HepG2 (cell line): ENCODE results near the gene CEP68. TPM values are rescaled to one million over a fixed set of nuclear protein-coding genes. Genes with fewer than 3 reads are reported as not detected.

Source experiments
- ATAC-seq: fragments of 200-7000 bp; cut with Tn5 transposase; 3 replicates; pipeline ENCODE4 v1.9.1; 2020; ENCODE audit warnings: mild to moderate bottlenecking, moderate library complexity
- BruUV-seq: library from RNA; stranded (reverse); fragments of 400-500 nt; replicated peaks from 2 replicates; lab custom pipeline; 2021; lab: Mats Ljungman, UMichigan
- CTCF ChIA-PET: fragments of 300-600 bp; formaldehyde crosslinking; extraction: SDS; loops from one replicate; lab custom pipeline; 2021; ENCODE audit warnings: low total read pairs, inconsistent platforms, low intra/inter-chr PET ratio; lab: Yijun Ruan, JAX
- POLR2A ChIA-PET: fragments of 350-600 bp; sonication (Branson Sonifier 250); formaldehyde crosslinking; loops from one replicate; lab custom pipeline; 2020; ENCODE audit warnings: antibody characterized with exemption, inconsistent platforms; lab: Yijun Ruan, JAX
- DNase-seq: peaks from one replicate; pipeline ENCODE4 v3.0.0-alpha.2; 2015; ENCODE audit warnings: low spot score
- FAIRE-seq: peaks from 3 replicates; lab custom pipeline; 2011; peaks lifted over from hg19 to GRCh38; lab: Jason Lieb, UNC
- H2AFZ ChIP-seq: one replicate; pipeline ENCODE4 v1.6.1; 2011; ENCODE audit warnings: low read length, inconsistent platforms
- H3K27ac ChIP-seq: fragments of 300-600 bp; 3 replicates; pipeline ENCODE4 v1.8.0; 2011; ENCODE audit warnings: mixed run types, mild to moderate bottlenecking, mixed read lengths, low read length, inconsistent platforms; ENCODE audit not compliant: insufficient read depth; ENCODE audit errors: extremely low read length
- H3K27me3 ChIP-seq, 2 experiments: fragments of 200-600 bp in 1 of 2; 2 replicates in 1 of 2; 3 replicates in 1 of 2; pipeline versions ENCODE4 v1.6.0 to v1.8.0; 2011; ENCODE audit warnings: low read length in 2 of 2, mild to moderate bottlenecking in 2 of 2, moderate library complexity in 2 of 2, inconsistent platforms in 1 of 2; ENCODE audit not compliant: insufficient read depth in 2 of 2, control insufficient read depth in 1 of 2
- H3K36me3 ChIP-seq, 2 experiments: fragments of 200-600 bp in 1 of 2; replicated peaks in 1 of 2; 2 replicates in 1 of 2; 3 replicates in 1 of 2; pipeline versions ENCODE4 v1.5.1 to v1.8.0; 2011; ENCODE audit warnings: low read length in 2 of 2, inconsistent platforms in 1 of 2; ENCODE audit not compliant: insufficient read depth in 2 of 2, control insufficient read depth in 1 of 2
- H3K4me1 ChIP-seq: 2 replicates; pipeline ENCODE4 v1.5.1; 2012; ENCODE audit warnings: low read length, inconsistent platforms; ENCODE audit not compliant: insufficient read depth
- H3K4me2 ChIP-seq: 2 replicates; pipeline ENCODE4 v1.6.0; 2011; ENCODE audit warnings: low read depth, low read length, inconsistent platforms
- H3K4me3 ChIP-seq, 3 experiments: fragments of 200-600 bp in 1 of 3; sonication (generic), shearing (Covaris generic) in 1 of 3; replicated peaks in 1 of 3; 2 replicates each; pipeline ENCODE4 v1.5.1; 2011 to 2016; ENCODE audit warnings: low read length in 3 of 3, inconsistent platforms in 2 of 3, low read depth in 2 of 3, mild to moderate bottlenecking in 2 of 3, control low read depth in 1 of 3, mixed read lengths in 1 of 3; ENCODE audit not compliant: insufficient read depth in 1 of 3
- H3K79me2 ChIP-seq: one replicate; pipeline ENCODE4 v1.6.1; 2011; ENCODE audit warnings: low read length, inconsistent platforms; ENCODE audit not compliant: insufficient read depth
- H3K9ac ChIP-seq: 2 replicates; pipeline ENCODE4 v1.6.0; 2011; ENCODE audit warnings: mild to moderate bottlenecking, low read depth, low read length, inconsistent platforms; ENCODE audit not compliant: insufficient read depth
- H3K9me3 ChIP-seq: 2 replicates; pipeline ENCODE4 v1.5.1; 2012; ENCODE audit warnings: mild to moderate bottlenecking, low read length
- H4K20me1 ChIP-seq: 2 replicates; pipeline ENCODE4 v1.6.0; 2011; ENCODE audit warnings: inconsistent platforms, mild to moderate bottlenecking, low read length, moderate library complexity; ENCODE audit not compliant: insufficient read depth
- AGO2 ChIP-seq: fragments of 200-400 bp; formaldehyde crosslinking; optimal IDR thresholded peaks from 2 replicates; pipeline ENCODE3; 2017; ENCODE audit warnings: mild to moderate bottlenecking, low read depth, low read length, moderate library complexity
- ATF6 ChIP-seq: sonication (generic); formaldehyde crosslinking; conservative IDR thresholded peaks from 2 replicates; pipeline ENCODE4 v1.4.0; 2020; ENCODE audit warnings: missing genetic modification reagents
- DRAP1 ChIP-seq: IDR thresholded peaks from 2 replicates; pipeline ENCODE4 v1.6.1; 2016; ENCODE audit warnings: missing genetic modification reagents, missing compliant biosample characterization
- HHEX ChIP-seq: IDR thresholded peaks from 2 replicates; pipeline ENCODE4 v1.6.1; 2016; ENCODE audit warnings: control low read depth
- KAT2B ChIP-seq: fragments of 150-350 bp; IDR thresholded peaks from 2 replicates; pipeline ENCODE4 v1.6.1; 2014; ENCODE audit warnings: low read depth, low read length, borderline replicate concordance
- NR3C1 ChIP-seq: sonication (generic); formaldehyde crosslinking; IDR thresholded peaks from 2 replicates; pipeline ENCODE4 v1.4.0; 2020; ENCODE audit warnings: missing genetic modification reagents
- POLR2A ChIP-seq, 2 experiments: IDR thresholded peaks; 2 replicates each; pipeline ENCODE4 v1.6.1; 2011; ENCODE audit warnings: low read depth in 2 of 2, low read length in 2 of 2, mild to moderate bottlenecking in 1 of 2, moderate library complexity in 1 of 2; ENCODE audit not compliant: insufficient read depth in 1 of 2
- POLR2AphosphoS2 ChIP-seq: IDR thresholded peaks from 2 replicates; pipeline ENCODE4 v1.6.1; 2011; ENCODE audit warnings: low read depth, low read length, improper control_type of control experiment
- RBM22 ChIP-seq: fragments of 200-400 bp; formaldehyde crosslinking; optimal IDR thresholded peaks from 2 replicates; pipeline ENCODE3; 2017; ENCODE audit warnings: mild to moderate bottlenecking, low read length, moderate library complexity
- SRSF4 ChIP-seq: fragments of 200-400 bp; formaldehyde crosslinking; IDR thresholded peaks from one replicate; pipeline ENCODE4 v1.6.1; 2018; ENCODE audit warnings: mild to moderate bottlenecking, low read depth, low read length, moderate library complexity; ENCODE audit not compliant: poor library complexity, severe bottlenecking
- SSRP1 ChIP-seq: IDR thresholded peaks from 2 replicates; pipeline ENCODE4 v1.6.1; 2016; ENCODE audit warnings: control low read depth
- ZBTB8A ChIP-seq: sonication (generic); formaldehyde crosslinking; IDR thresholded peaks from 2 replicates; pipeline ENCODE4 v1.4.0; 2020; ENCODE audit warnings: mild to moderate bottlenecking, low read depth, missing genetic modification reagents, borderline replicate concordance
- ZNF101 ChIP-seq: sonication (generic); formaldehyde crosslinking; IDR thresholded peaks from 2 replicates; pipeline ENCODE4 v1.4.0; 2020; ENCODE audit warnings: mild to moderate bottlenecking, low read depth, missing genetic modification reagents, borderline replicate concordance
- whole genome bisulfite sequencing: methylation state at CpG from one replicate; pipeline ENCODE4 v1.1.6; 2017; ENCODE audit warnings: low lambda C conversion rate; 5-methylcytosine and 5-hydroxymethylcytosine counted together
- in situ Hi-C: cut with HindIII; loops from 2 replicates; pipeline ENCODE4 v1.10.0; 2017; ENCODE audit warnings: low pct_unique_long_range_greater_than_20kb; ENCODE audit not compliant: extremely low pct_ligation_motif_present
- intact Hi-C: fragments of 100-400 bp; cut with micrococcal nuclease; formaldehyde crosslinking; loops from one replicate; pipeline ENCODE4 v1.10.0; 2022; ENCODE audit not compliant: unreplicated experiment
- polyA plus RNA-seq, 8 experiments: library from polyadenylated mRNA; depleted of rRNA in 3 of 8; stranded (reverse) in 7 of 8; unstranded in 1 of 8; fragments of >200 nt; fragmentation: Illumina TruSeq in 4 of 8; extraction: Trizol in 4 of 8; gene quantifications; 2 replicates each; pipeline versions ENCODE4 v1.2.1 to v1.2.3, GENCODE V29; 2011 to 2016; ENCODE audit warnings: low read depth in 4 of 8, missing spikeins in 1 of 8, mixed read lengths in 1 of 8; ENCODE audit not compliant: insufficient read depth in 1 of 8
- total RNA-seq, 5 experiments: library from RNA; depleted of rRNA; stranded (reverse); fragments of >200 nt; fragmentation: Illumina TruSeq; extraction: Trizol; gene quantifications; 2 replicates each; pipeline ENCODE4 v1.2.3, GENCODE V29; 2016; ENCODE audit warnings: low read depth in 1 of 5

Gene CEP68
- total and polyA plus RNA-seq, 2 of the 13 experiments (the other 11 are each of a cell fraction or from before 2014, with no cell fraction given), result 5.7 to 9.3 TPM

DNA sequence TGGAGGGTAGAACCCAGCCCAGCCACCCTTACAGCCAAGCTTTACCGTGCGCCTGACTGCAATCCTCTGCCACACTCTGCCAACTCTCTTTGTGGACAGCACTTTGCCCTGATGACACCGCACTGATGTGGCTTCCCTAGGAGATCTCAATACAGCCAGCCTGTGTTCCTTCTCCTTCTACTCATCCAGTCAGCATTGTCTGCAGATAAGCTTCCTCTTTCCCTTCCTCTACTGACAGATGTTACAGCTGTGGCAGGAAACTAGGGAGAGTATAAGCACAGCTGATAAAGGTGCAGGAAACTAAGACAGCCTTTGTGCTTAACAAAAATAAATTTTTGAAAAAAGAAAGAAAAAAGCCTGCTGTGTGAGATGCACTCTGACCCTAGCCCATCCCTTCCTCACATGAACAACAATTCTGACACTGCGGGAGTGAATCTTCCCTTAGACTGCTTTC, 25.0 kb downstream of the CEP68 start:
- peaks cover 7% of the 10 kb centered on the region; the same call in 1 of the 2 replicates for H4K20me1 ChIP-seq
- CTCF ChIA-PET, result no interaction called here
- 93% methylated on average over 4 of the region's 4 CpGs for WGBS
- POLR2A ChIA-PET, result no interaction called here
- in situ Hi-C loops, result no loop called here
- peaks cover 17% of the 10 kb centered on the region for H3K4me1 ChIP-seq
- ATAC-seq, result peak; percentile 12
- no peak for DNase-seq
- FAIRE-seq, result no peak
- no TSS peak for BruUV-seq
- no peak overlapping the region for H3K4me3 ChIP-seq
- no peaks in the 10 kb centered on the region for H3K27me3 ChIP-seq
- no peaks in the 10 kb centered on the region for H3K9me3 ChIP-seq
- H3K36me3 ChIP-seq, result peaks cover 25 to 61% of the 10 kb centered on the region in 2 experiments
- H2AFZ ChIP-seq, result no peak overlapping the region
- no peak for TF ChIP-seq ZNF101 (CRISPR knock-in tag)
- TF ChIP-seq NR3C1 (CRISPR knock-in tag), result no peak
- no peak for TF ChIP-seq ZBTB8A (CRISPR knock-in tag)
- no peak for TF ChIP-seq DRAP1 (CRISPR knock-in tag)
- TF ChIP-seq KAT2B, result no peak
- no peak for TF ChIP-seq SRSF4
- TF ChIP-seq SSRP1, result peak; percentile 27; the same call in 1 of the 2 replicates
- TF ChIP-seq HHEX (CRISPR knock-in tag), result no peak
- TF ChIP-seq POLR2A (IDR thresholded peaks at IDR 0.05; ENCODE audit: insufficient read depth in 1 of 2, low read depth in 2 of 2, low read length in 2 of 2), result 0 out of 4 replicates have a peak, but pooled peaks of 1 of the 2 experiments have one; percentile 36
- peak; percentile 54 for TF ChIP-seq AGO2
- peak; percentile 88 for TF ChIP-seq RBM22
- TF ChIP-seq ATF6 (CRISPR knock-in tag), result no peak
- TF ChIP-seq POLR2AphosphoS2, result 0 out of 2 replicates have a peak, but pooled peaks have one; percentile 71
- no peaks in the 10 kb centered on the region for H3K79me2 ChIP-seq
- H3K27ac ChIP-seq, result peak overlapping the region; percentile 9
- H3K4me2 ChIP-seq, result no peak overlapping the region
- intact Hi-C loops, result no loop called here
- H3K9ac ChIP-seq, result no peak overlapping the region
